Mucosa of rectum (tissue), 2 donors: ENCODE results near the gene SNTB2.

Experiments
- H3K27ac ChIP-seq, 2 donors: one replicate each; pipeline ENCODE4 v1.7.0; 2013; ENCODE audit warnings: inconsistent platforms in 2 of 2, low read depth in 2 of 2, low read length in 2 of 2
- H3K27me3 ChIP-seq, 2 donors: one replicate each; pipeline ENCODE4 v1.7.0; 2013; ENCODE audit warnings: low read length in 2 of 2; ENCODE audit not compliant: control insufficient read depth in 2 of 2, insufficient read depth in 2 of 2
- H3K36me3 ChIP-seq, 2 donors: one replicate each; pipeline ENCODE4 v1.7.0; 2013; ENCODE audit warnings: low read length in 2 of 2; ENCODE audit not compliant: control insufficient read depth in 2 of 2, insufficient read depth in 2 of 2
- H3K4me1 ChIP-seq, 2 donors: one replicate each; pipeline ENCODE4 v1.7.0; 2013; ENCODE audit warnings: low read length in 2 of 2, mild to moderate bottlenecking in 1 of 2; ENCODE audit not compliant: control insufficient read depth in 2 of 2, insufficient read depth in 2 of 2
- H3K4me3 ChIP-seq, 2 donors: one replicate each; pipeline ENCODE4 v1.7.0; 2013; ENCODE audit warnings: low read length in 2 of 2
- H3K9ac ChIP-seq, 2 donors: one replicate each; pipeline ENCODE4 v1.7.0; 2013; ENCODE audit warnings: low read length in 2 of 2, low read depth in 1 of 2, mild to moderate bottlenecking in 1 of 2
- H3K9me3 ChIP-seq, 2 donors: one replicate each; pipeline ENCODE4 v1.7.0; 2013; ENCODE audit warnings: low read length in 2 of 2; ENCODE audit not compliant: control insufficient read depth in 2 of 2
- donor health status: healthy.
- donor health status: Normal muscosa, but diverticular disease.

SNTB2 gene

DNA sequence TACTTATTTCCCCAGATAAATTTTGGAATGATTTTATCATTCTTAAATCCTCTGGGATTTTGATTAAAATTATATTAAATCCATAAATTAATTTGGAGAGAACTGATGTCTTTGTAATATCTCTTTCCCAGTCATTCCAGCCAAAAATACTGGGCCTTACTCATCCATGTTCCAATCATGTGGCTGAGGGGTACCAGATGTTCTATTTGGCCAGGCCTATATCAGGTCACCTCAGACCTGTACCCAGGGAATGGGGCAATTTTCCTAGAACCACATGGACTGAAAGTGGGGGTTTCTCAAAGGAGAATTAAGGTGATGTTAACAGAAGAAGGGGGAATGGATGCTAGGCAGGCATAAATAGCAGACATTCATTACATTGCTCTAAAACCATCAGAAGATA lies 7.5 kb downstream of the SNTB2 start:
- Histone ChIP-seq H3K9ac (no peak overlapping the region), H3K36me3 (no peaks in the 10 kb centered on the region), H3K4me1 (no peaks in the 10 kb centered on the region), H3K27me3 (no peaks in the 10 kb centered on the region), H3K27ac (no peak overlapping the region), H3K4me3 (no peak overlapping the region), H3K9me3 (no peaks in the 10 kb centered on the region)

DNA sequence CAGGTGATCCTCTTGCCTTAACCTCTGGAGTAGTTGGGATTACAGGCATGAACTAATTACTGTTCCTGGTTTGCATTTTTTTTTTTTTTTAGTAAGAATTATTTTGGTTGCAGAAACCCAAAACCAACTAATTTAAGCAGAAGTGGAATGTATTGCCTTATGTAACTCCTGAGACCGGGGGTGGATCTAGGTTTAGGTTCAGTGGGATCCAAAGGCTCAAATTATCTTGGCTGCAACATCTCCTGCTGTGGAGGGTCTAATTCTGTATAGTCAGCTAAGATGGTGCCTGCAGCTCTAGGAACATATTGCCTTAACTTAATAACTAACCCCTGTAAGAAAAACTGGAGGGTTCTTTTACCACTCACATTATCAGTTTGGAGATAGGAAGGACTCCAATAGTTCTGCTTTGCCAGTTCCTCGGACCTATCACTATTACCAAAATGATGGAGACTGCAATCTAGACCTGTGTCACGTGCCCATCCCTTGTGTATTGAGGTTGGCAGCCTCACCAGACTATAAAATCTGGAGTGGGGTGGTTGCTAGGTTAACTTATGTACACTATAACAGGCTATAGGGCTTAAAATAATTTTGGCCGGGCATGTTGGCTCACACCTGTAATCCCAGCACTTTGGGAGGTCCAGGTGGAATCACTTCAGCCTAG lies 8.5 kb downstream of the SNTB2 start:
- no peak overlapping the region for H3K9ac ChIP-seq
- no peak overlapping the region for H3K27ac ChIP-seq
- no peak overlapping the region for H3K4me3 ChIP-seq
- H3K4me1 ChIP-seq: no peaks in the 10 kb centered on the region
- no peaks in the 10 kb centered on the region for H3K27me3 ChIP-seq
- H3K36me3 ChIP-seq: no peaks in the 10 kb centered on the region
- no peaks in the 10 kb centered on the region for H3K9me3 ChIP-seq

DNA sequence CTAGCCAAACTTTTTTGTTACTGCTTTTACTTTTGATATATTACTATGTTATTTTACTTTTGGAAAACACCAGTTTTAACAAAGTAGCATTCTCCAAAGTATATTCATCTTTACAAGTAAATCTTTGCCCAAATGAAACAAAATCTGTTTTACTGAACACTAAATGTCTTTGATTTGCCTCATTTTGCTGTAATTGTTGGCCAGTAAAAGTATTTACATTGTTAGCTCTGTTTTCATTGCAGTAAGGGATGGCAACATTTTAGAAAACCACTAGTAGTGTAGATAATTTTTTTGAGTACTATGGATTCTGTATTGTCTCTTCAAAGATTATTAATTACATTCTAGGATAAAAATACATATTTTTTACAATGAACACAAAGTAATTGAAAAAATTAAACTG lies 10.6 kb downstream of the SNTB2 start:
- H3K9ac ChIP-seq: no peak overlapping the region
- H3K36me3 ChIP-seq: no peaks in the 10 kb centered on the region
- H3K9me3 ChIP-seq: no peaks in the 10 kb centered on the region
- H3K27ac ChIP-seq: no peak overlapping the region
- no peaks in the 10 kb centered on the region for H3K27me3 ChIP-seq
- no peaks in the 10 kb centered on the region for H3K4me1 ChIP-seq
- no peak overlapping the region for H3K4me3 ChIP-seq

DNA sequence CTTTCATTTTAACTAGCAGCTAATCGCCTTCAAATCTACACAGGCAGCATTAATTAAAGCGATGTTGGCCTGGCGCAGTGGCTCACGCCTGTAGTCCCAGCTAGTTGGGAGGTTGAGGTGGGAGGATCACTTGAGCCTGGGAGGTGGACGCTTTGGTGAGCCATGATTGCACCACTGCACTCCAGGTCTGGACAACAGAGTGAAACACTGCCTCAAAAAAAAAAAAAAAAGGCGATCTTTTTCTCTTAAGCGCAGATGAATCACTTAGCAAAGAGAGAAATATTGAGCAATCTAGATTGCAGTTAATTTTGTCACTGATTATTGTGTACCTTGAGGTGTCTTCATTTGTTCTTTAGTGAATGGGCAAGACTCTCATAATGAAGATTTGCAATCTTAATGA lies 12.4 kb downstream of the SNTB2 start:
- H3K27me3 ChIP-seq: no peaks in the 10 kb centered on the region
- H3K4me3 ChIP-seq: no peak overlapping the region
- no peaks in the 10 kb centered on the region for H3K4me1 ChIP-seq
- H3K9ac ChIP-seq: no peak overlapping the region
- H3K9me3 ChIP-seq: no peaks in the 10 kb centered on the region
- H3K27ac ChIP-seq: no peak overlapping the region
- no peaks in the 10 kb centered on the region for H3K36me3 ChIP-seq

GRCh38 chr16:69201291-69201690 lies 14.3 kb downstream of the SNTB2 start:
- no peaks in the 10 kb centered on the region for H3K9me3 ChIP-seq
- no peaks in the 10 kb centered on the region for H3K27me3 ChIP-seq
- H3K4me3 ChIP-seq: no peak overlapping the region
- no peaks in the 10 kb centered on the region for H3K4me1 ChIP-seq
- H3K36me3 ChIP-seq: no peaks in the 10 kb centered on the region
- H3K27ac ChIP-seq: no peak overlapping the region
- H3K9ac ChIP-seq: no peak overlapping the region

DNA sequence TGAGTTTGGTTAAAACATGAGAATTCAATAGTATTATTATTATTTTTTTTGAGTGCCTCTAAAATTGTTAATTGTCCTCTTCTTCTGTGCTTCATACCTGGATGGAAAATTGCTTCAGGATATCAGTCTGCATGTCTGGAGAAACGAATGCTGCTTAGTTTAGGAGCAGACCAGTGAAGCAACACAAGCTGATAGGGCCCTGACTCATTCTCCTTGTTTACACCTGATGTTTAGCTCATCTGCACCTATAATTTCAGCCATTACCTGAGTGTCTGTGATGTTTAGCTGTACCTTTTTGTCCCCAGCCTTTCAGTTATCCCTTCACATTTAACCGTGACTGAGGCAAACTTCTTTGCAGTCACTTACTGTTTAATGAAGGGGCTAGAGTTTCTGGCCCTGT lies 14.8 kb downstream of the SNTB2 start:
- H3K4me3 ChIP-seq: no peak overlapping the region
- no peaks in the 10 kb centered on the region for H3K9me3 ChIP-seq
- H3K4me1 ChIP-seq: no peaks in the 10 kb centered on the region
- no peaks in the 10 kb centered on the region for H3K36me3 ChIP-seq
- no peak overlapping the region for H3K9ac ChIP-seq
- no peaks in the 10 kb centered on the region for H3K27me3 ChIP-seq
- H3K27ac ChIP-seq: no peak overlapping the region

DNA sequence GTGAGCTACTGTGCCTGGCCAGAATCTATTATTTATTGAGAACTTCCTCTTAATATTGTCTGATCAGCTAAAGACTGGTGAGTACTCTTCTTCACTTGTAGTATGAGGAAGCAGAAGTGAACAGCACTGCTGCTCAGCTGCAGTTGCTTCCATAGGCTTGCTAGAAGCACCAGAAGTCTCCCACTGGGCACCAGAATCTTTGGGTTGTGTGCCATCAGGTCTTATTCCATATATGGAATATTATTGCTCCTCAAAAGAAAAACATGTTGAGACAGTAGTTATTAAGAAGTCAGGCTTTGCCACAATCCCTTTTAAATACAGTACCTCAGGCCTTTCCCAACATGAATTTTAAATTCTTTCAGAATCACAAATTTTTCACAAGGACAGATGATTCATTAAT lies 17.2 kb downstream of the SNTB2 start:
- Histone ChIP-seq H3K27me3 (no peaks in the 10 kb centered on the region), H3K9ac (no peak overlapping the region), H3K27ac (peak overlapping the region in 1 of 2 donors; percentile 7), H3K9me3 (no peaks in the 10 kb centered on the region), H3K36me3 (no peaks in the 10 kb centered on the region), H3K4me3 (no peak overlapping the region), H3K4me1 (no peaks in the 10 kb centered on the region)

DNA sequence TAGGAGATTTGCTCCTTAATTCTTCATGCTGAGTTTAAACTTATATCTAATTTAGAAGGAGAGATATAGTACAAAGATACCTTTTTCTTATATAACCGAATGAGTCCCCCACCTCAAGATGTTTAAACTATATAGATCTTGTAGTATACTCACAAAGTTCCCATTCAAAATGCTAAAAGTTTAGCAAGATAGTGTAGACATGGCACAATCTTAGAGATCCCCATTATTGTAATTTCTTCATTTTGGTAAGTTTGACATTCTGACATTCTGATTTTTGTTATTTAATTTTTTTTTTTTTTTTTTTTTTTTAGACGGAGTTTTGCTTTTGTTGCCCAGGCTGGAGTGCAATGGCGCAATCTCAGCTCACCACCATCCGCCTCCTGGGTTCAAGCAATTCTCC lies 22.8 kb downstream of the SNTB2 start:
- Histone ChIP-seq H3K9ac (no peak overlapping the region), H3K4me1 (peaks cover 0 to 2% of the 10 kb centered on the region in 2 donors), H3K27ac (no peak overlapping the region), H3K4me3 (no peak overlapping the region), H3K36me3 (no peaks in the 10 kb centered on the region), H3K27me3 (no peaks in the 10 kb centered on the region), H3K9me3 (no peaks in the 10 kb centered on the region)

- Histone ChIP-seq H3K9ac (no peak overlapping the region), H3K4me3 (no peak overlapping the region), H3K4me1 (peaks cover 0 to 4% of the 10 kb centered on the region in 2 donors), H3K9me3 (no peaks in the 10 kb centered on the region), H3K36me3 (no peaks in the 10 kb centered on the region), H3K27me3 (no peaks in the 10 kb centered on the region), H3K27ac (no peak overlapping the region)
Observed at GRCh38 chr16:69217433-69217832, 30.5 kb downstream of the SNTB2 start.

- H3K4me1 ChIP-seq: peaks cover 0 to 4% of the 10 kb centered on the region in 2 donors
Observed at GRCh38 chr16:69219279-69219678, 32.3 kb downstream of the SNTB2 start.

GRCh38 chr16:69223882-69224281 lies 36.9 kb downstream of the SNTB2 start:
- Histone ChIP-seq H3K36me3 (no peaks in the 10 kb centered on the region), H3K4me1 (no peaks in the 10 kb centered on the region), H3K9ac (no peak overlapping the region), H3K9me3 (no peaks in the 10 kb centered on the region), H3K4me3 (no peak overlapping the region), H3K27me3 (no peaks in the 10 kb centered on the region), H3K27ac (no peak overlapping the region)

More at GRCh38 chr16:69219279-69219678, 32.3 kb downstream of the SNTB2 start:
- H3K27me3 ChIP-seq: no peaks in the 10 kb centered on the region
- no peak overlapping the region for H3K4me3 ChIP-seq
- no peaks in the 10 kb centered on the region for H3K36me3 ChIP-seq
- H3K27ac ChIP-seq: no peak overlapping the region
- H3K9me3 ChIP-seq: no peaks in the 10 kb centered on the region
- H3K9ac ChIP-seq: no peak overlapping the region
